Gastroesophageal sphincter (tissue), 4 donors: Measurements from ENCODE around the gene FAM171A2. TPM values are rescaled to one million over a fixed set of nuclear protein-coding genes. Genes with fewer than 3 reads are reported as not detected.
A peak's percentile ranks its signal among the peaks of the same experiment; 100 is the strongest.
"Not testable (repeated sequence)": the region's sequence is repeated elsewhere in the genome, so short reads cannot be mapped to it uniquely, and the experiment has no call there.

Experiments
- ATAC-seq: fragments of 150-250 bp; one replicate; pipeline ENCODE4 v1.9.1; 2016; ENCODE audit warnings: mild to moderate bottlenecking, moderate library complexity
- H3K27ac ChIP-seq, 4 donors: fragments of 200-600 bp; sonication (generic) in 3 of 4; 1 replicate in 3 of 4; 2 replicates in 1 of 4; pipeline ENCODE4 v1.5.1; 2016 to 2019
- H3K27me3 ChIP-seq: fragments of 200-600 bp; sonication (generic); one replicate; pipeline ENCODE4 v1.5.1; 2019
- H3K36me3 ChIP-seq, 2 donors: fragments of 200-600 bp; sonication (generic); one replicate each; pipeline ENCODE4 v1.5.1; 2019; ENCODE audit warnings: control low read depth in 1 of 2
- H3K4me1 ChIP-seq, 3 donors: fragments of 200-600 bp; sonication (generic); 1 replicate in 2 of 3; 2 replicates in 1 of 3; pipeline ENCODE4 v1.5.1; 2016 to 2019; ENCODE audit warnings: control low read depth in 2 of 3
- H3K4me3 ChIP-seq, 2 donors: fragments of 200-600 bp; sonication (generic); one replicate each; pipeline ENCODE4 v1.5.1; 2019; ENCODE audit warnings: mild to moderate bottlenecking in 1 of 2, moderate library complexity in 1 of 2
- H3K9me3 ChIP-seq, 3 donors: fragments of 200-600 bp; sonication (generic); one replicate each; pipeline ENCODE4 v1.5.1; 2017 to 2019; ENCODE audit warnings: control low read depth in 2 of 3
- CTCF ChIP-seq, 4 experiments: fragments of 200-600 bp in 2 of 4; fragments of 450-650 bp in 2 of 4; sonication (generic) in 1 of 4; IDR thresholded peaks; one replicate each; pipeline ENCODE4 v1.5.1; 2017 to 2019; ENCODE audit warnings: antibody characterized with exemption in 4 of 4, mild to moderate bottlenecking in 2 of 4, moderate library complexity in 2 of 4
- EP300 ChIP-seq: sonication (generic); formaldehyde crosslinking; IDR thresholded peaks from one replicate; pipeline ENCODE4 v1.6.1; 2017; ENCODE audit warnings: antibody characterized with exemption, mild to moderate bottlenecking
- POLR2A ChIP-seq, 2 donors: fragments of 450-650 bp; IDR thresholded peaks; one replicate each; pipeline ENCODE4 v1.6.1; 2017; ENCODE audit warnings: antibody characterized with exemption in 2 of 2, mild to moderate bottlenecking in 2 of 2, moderate library complexity in 1 of 2
- POLR2AphosphoS5 ChIP-seq: sonication (generic); formaldehyde crosslinking; IDR thresholded peaks from one replicate; pipeline ENCODE4 v1.6.1; 2017; ENCODE audit warnings: antibody characterized with exemption
- WGBS, 2 donors: methylation state at CpG; one replicate each; pipeline ENCODE4 v1.1.5; 2018; ENCODE audit warnings: low coverage in 1 of 2; 5-methylcytosine and 5-hydroxymethylcytosine counted together
- total RNA-seq, 4 donors: library from RNA; depleted of rRNA; stranded (reverse); fragments of >200 nt; gene quantifications; one replicate each; pipeline ENCODE4 v1.1.0, GENCODE V29; 2016

Gene FAM171A2
- total RNA-seq, 4 donors from 2014 or later, result 0.50 to 3.0 (median 2.3) TPM; not detected in 1

GRCh38 chr17:44348988-44349364 is 14.7 kb downstream of the FAM171A2 start:
- H3K4me3 ChIP-seq, result no peak overlapping the region
- no peak overlapping the region for H3K27ac ChIP-seq
- no peak for ATAC-seq
- H3K4me1 ChIP-seq, result peaks cover 0 to 37% (median 12%) of the 10 kb centered on the region in 3 donors
- TF ChIP-seq POLR2AphosphoS5, result no peak
- no peak for TF ChIP-seq EP300
- TF ChIP-seq CTCF (IDR thresholded peaks at IDR 0.05), result no peak
- no peak for TF ChIP-seq POLR2A (IDR thresholded peaks at IDR 0.05)
- H3K9me3 ChIP-seq, result no peaks in the 10 kb centered on the region
- H3K27me3 ChIP-seq, result no peaks in the 10 kb centered on the region
- WGBS, 2 donors, result no CpG with 5 or more reads among the region's 6 CpGs
- H3K36me3 ChIP-seq, result peaks cover 0 to 50% of the 10 kb centered on the region in 2 donors

GRCh38 chr17:44348234-44348987 is 15.2 kb downstream of the FAM171A2 start:
- Histone ChIP-seq H3K36me3 (peaks cover 0 to 49% of the 10 kb centered on the region in 2 donors), H3K9me3 (no peaks in the 10 kb centered on the region), H3K4me3 (no peak overlapping the region), H3K27me3 (no peaks in the 10 kb centered on the region), H3K27ac (no peak overlapping the region), H3K4me1 (peaks cover 0 to 33% (median 12%) of the 10 kb centered on the region in 3 donors)
- no peak for TF ChIP-seq CTCF (IDR thresholded peaks at IDR 0.05)
- no peak for TF ChIP-seq POLR2AphosphoS5
- TF ChIP-seq POLR2A (IDR thresholded peaks at IDR 0.05), result no peak
- no peak for TF ChIP-seq EP300
- no peak for ATAC-seq
- 33 to 76% methylated on average over 1 to 3 of the region's 9 CpGs for WGBS, 2 donors

GRCh38 chr17:44347206-44348055 is 16.2 kb downstream of the FAM171A2 start:
- H3K27me3 ChIP-seq, H3K4me3 ChIP-seq, H3K9me3 ChIP-seq, H3K27ac ChIP-seq, ATAC-seq: not testable (repeated sequence)
- WGBS, 2 donors, result 66 to 76% methylated on average over 9 to 14 of the region's 18 CpGs
- peaks cover 0 to 39% of the 10 kb centered on the region in 2 donors for H3K36me3 ChIP-seq
- H3K4me1 ChIP-seq, result peaks cover 0 to 30% (median 12%) of the 10 kb centered on the region in 3 donors

- peaks cover 0 to 27% of the 10 kb centered on the region in 2 donors for H3K36me3 ChIP-seq
- H3K27ac ChIP-seq, result peak overlapping the region in 3 of 4 donors; percentile 88 to 91 (median 88)
- peak overlapping the region; percentile 83 to 97 for H3K4me3 ChIP-seq
- WGBS, 2 donors, result 78 to 86% methylated on average over 5 to 9 of the region's 13 CpGs
- H3K27me3 ChIP-seq, result no peaks in the 10 kb centered on the region
- no peaks in the 10 kb centered on the region for H3K9me3 ChIP-seq
- H3K4me1 ChIP-seq, result peaks cover 0 to 30% (median 12%) of the 10 kb centered on the region in 3 donors
- ATAC-seq, result no peak
- no peak for TF ChIP-seq POLR2AphosphoS5
- no peak for TF ChIP-seq POLR2A (IDR thresholded peaks at IDR 0.05)
- no peak for TF ChIP-seq EP300
- no peak for TF ChIP-seq CTCF (IDR thresholded peaks at IDR 0.05)
Observed at GRCh38 chr17:44346064-44346844, 17.4 kb downstream of the FAM171A2 start.
